ENCODE data around the gene JCHAIN. TPM values are rescaled to one million over a fixed set of nuclear protein-coding genes. Genes with fewer than 3 reads are reported as not detected.

The JCHAIN gene
- total and polyA plus RNA-seq, 2 of the 13 experiments (the other 11 are each of a cell fraction or from before 2014, with no cell fraction given), result not detected

DNA sequence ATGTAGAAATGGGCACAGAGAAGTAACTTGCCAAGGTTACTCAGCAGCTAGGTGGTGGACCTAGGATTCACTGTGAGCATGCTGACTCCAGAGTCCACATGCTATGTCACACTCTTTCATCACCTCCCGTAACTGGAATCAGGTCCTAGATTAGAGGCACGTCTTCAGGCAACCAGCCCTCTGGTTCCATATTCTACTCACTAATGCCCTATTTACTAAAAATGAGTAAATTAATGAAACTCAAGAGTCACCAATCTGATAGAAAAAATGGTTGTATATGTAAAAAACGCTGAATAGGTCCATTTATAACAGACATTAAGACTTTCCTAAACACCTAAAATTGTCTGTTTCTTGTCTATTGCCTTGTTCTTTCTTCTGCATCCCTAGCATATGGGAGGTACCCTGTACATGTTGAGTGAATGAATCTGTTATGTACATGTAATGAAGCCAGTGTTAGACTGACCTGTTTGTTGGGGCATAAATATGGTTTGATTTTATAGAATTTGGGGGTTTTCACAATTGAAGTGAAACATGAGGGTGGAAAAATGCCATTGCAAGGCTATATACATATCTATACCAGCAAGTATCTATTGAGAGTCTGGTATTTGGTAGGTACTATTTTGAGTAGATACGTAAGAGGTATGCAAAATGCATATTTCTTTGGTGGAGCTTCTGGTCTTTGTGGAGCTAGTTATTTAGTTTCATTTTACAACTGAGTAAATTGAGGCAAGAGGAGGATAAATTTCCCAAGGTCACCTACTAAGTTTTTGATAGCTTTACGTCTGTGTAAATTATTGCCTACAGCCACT, 48.0 kb upstream of the JCHAIN start (continued):
- TF ChIP-seq, protein P1, sequence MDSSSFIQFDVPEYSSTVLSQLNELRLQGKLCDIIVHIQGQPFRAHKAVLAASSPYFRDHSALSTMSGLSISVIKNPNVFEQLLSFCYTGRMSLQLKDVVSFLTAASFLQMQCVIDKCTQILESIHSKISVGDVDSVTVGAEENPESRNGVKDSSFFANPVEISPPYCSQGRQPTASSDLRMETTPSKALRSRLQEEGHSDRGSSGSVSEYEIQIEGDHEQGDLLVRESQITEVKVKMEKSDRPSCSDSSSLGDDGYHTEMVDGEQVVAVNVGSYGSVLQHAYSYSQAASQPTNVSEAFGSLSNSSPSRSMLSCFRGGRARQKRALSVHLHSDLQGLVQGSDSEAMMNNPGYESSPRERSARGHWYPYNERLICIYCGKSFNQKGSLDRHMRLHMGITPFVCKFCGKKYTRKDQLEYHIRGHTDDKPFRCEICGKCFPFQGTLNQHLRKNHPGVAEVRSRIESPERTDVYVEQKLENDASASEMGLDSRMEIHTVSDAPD (CRISPR knock-in tag; IDR thresholded peaks at IDR 0.05), result no peak
- no peak for TF ChIP-seq RBM22 (optimal IDR thresholded peaks at IDR 0.05; ENCODE audit: low read length)
- TF ChIP-seq, protein P2, sequence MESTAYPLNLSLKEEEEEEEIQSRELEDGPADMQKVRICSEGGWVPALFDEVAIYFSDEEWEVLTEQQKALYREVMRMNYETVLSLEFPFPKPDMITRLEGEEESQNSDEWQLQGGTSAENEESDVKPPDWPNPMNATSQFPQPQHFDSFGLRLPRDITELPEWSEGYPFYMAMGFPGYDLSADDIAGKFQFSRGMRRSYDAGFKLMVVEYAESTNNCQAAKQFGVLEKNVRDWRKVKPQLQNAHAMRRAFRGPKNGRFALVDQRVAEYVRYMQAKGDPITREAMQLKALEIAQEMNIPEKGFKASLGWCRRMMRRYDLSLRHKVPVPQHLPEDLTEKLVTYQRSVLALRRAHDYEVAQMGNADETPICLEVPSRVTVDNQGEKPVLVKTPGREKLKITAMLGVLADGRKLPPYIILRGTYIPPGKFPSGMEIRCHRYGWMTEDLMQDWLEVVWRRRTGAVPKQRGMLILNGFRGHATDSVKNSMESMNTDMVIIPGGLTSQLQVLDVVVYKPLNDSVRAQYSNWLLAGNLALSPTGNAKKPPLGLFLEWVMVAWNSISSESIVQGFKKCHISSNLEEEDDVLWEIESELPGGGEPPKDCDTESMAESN (CRISPR knock-in tag; conservative IDR thresholded peaks at IDR 0.05), result no peak
- no peak for TF ChIP-seq ADNP (CRISPR knock-in tag; IDR thresholded peaks at IDR 0.05)
- no peak for TF ChIP-seq ZNF839 (CRISPR knock-in tag; IDR thresholded peaks at IDR 0.05; ENCODE audit: borderline replicate concordance)
- peak; percentile 53; the same call in 1 of the 2 replicates for TF ChIP-seq DPF2 (CRISPR knock-in tag; IDR thresholded peaks at IDR 0.05; ENCODE audit: borderline replicate concordance, low read depth)
- TF ChIP-seq FIP1L1 (IDR thresholded peaks at IDR 0.05; ENCODE audit: borderline replicate concordance, insufficient read depth, low read depth, low read length), result no peak
- no peak for TF ChIP-seq ZFAT (CRISPR knock-in tag; conservative IDR thresholded peaks at IDR 0.05)
- TF ChIP-seq MLX (CRISPR knock-in tag; IDR thresholded peaks at IDR 0.05), result no peak
- TF ChIP-seq ATAD3A (CRISPR knock-in tag; IDR thresholded peaks at IDR 0.05), result no peak
- TF ChIP-seq ZNF562 (CRISPR knock-in tag; IDR thresholded peaks at IDR 0.05; ENCODE audit: borderline replicate concordance), result no peak
- TF ChIP-seq PRPF4 (IDR thresholded peaks at IDR 0.05; ENCODE audit: low read depth, low read length, poor library complexity, severe bottlenecking), result no peak
- TF ChIP-seq, protein P3, sequence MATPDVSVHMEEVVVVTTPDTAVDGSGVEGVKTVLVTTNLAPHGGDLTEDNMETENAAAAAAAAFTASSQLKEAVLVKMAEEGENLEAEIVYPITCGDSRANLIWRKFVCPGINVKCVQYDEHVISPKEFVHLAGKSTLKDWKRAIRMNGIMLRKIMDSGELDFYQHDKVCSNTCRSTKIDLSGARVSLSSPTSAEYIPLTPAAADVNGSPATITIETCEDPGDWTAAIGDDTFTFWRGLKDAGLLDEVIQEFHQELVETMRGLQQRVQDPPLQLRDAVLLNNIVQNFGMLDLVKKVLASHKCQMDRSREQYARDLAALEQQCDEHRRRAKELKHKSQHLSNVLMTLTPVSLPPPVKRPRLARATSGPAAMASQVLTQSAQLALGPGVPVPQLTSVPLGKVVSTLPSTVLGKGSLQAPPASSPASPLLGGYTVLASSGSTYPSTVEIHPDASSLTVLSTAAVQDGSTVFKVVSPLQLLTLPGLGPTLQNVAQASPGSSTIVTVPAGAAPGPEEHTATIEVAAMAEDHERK (CRISPR knock-in tag; IDR thresholded peaks at IDR 0.05; ENCODE audit: low read depth), result no peak
- TF ChIP-seq DNMT1 (CRISPR knock-in tag; IDR thresholded peaks at IDR 0.05), result no peak
- peak; percentile 30; the same call in 1 of the 2 replicates for TF ChIP-seq FOXK1 (CRISPR knock-in tag; IDR thresholded peaks at IDR 0.05; ENCODE audit: borderline replicate concordance, low read depth)
- TF ChIP-seq IRF1 (CRISPR knock-in tag; IDR thresholded peaks at IDR 0.05; ENCODE audit: low read depth), result no peak
- no peak for TF ChIP-seq SALL2 (CRISPR knock-in tag; IDR thresholded peaks at IDR 0.05)
